Smooth muscle cell of the brain vasculature (primary cell): ENCODE results near the gene ACBD6.

Source experiments
- DNase-seq: peaks from one replicate; pipeline ENCODE4 v3.0.0-alpha.2; 2012; ENCODE audit warnings: low read depth, low spot score

Gene ACBD6

GRCh38 chr1:180256341-180257027, 245.9 kb downstream of the ACBD6 start:
- no peak for DNase-seq

- DNase-seq = no peak
These were observed 246.6 kb downstream of the ACBD6 start for GRCh38 chr1:180255536-180256340.

GRCh38 chr1:180254854-180255253, 247.5 kb downstream of the ACBD6 start:
- DNase-seq = no peak

DNA sequence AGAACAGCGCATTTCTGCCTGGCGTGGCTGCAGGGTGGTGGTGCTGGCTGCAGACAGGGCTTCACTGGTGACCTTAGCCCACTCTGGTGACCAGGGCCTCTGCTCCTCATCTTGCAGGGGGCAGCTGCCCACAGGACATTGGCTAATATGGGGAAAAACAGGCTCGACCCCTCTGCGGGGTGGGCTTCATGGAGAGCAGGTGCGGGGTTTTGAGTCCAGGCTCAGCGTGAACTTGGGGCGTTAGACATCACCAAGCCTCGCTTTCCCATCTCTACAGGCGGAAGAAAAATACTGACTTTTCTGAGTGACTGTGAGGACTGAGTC, 247.9 kb downstream of the ACBD6 start:
- no peak for DNase-seq

GRCh38 chr1:180253585-180254495, 248.5 kb downstream of the ACBD6 start:
- no peak for DNase-seq

GRCh38 chr1:180252638-180253536, 249.5 kb downstream of the ACBD6 start:
- DNase-seq = no peak

GRCh38 chr1:180251526-180252305, 250.7 kb downstream of the ACBD6 start:
- DNase-seq = no peak

DNA sequence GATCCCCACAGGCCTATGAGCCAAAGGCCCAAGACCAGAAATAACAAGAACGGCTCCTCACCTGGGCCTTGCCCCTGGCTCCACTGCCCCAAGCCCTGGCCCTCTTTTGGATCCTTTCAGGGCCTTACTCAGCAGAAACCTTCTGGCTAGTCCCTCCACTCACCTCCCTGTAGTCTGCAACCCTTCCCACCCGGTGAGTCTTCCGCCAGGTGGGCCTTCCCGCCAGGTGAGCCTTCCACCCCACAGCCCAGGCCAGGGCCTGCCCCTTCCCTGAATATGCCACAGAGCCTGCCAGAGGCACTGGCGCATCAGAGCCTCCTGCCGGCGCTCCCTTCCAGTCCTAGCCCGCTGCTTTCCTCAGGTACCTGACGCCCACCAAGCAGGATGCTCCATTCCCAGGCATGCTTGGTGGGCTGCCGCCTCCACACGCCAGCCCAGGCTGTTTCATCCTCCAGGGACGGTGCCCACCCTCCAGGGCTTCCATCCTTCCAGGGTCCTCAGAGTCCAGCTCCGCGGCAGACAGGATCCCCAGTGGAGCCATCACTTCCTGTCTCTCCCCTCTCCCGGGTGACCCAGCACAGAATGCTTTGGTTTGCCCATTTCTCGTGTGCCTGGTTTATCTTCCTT, 251.4 kb downstream of the ACBD6 start:
- no peak for DNase-seq

GRCh38 chr1:180250499-180250770, 251.9 kb downstream of the ACBD6 start:
- no peak for DNase-seq

GRCh38 chr1:180249725-180250498, 252.5 kb downstream of the ACBD6 start:
- DNase-seq = no peak

- DNase-seq = no peak
These were observed 253.4 kb downstream of the ACBD6 start for GRCh38 chr1:180248731-180249681.

GRCh38 chr1:180248176-180248575, 254.2 kb downstream of the ACBD6 start:
- no peak for DNase-seq

- no peak for DNase-seq
These were observed 254.8 kb downstream of the ACBD6 start for GRCh38 chr1:180247580-180247979.

GRCh38 chr1:180247061-180247460, 255.3 kb downstream of the ACBD6 start:
- no peak for DNase-seq

GRCh38 chr1:180246579-180246978, 255.8 kb downstream of the ACBD6 start:
- no peak for DNase-seq

- DNase-seq = no peak
These were observed 257.5 kb downstream of the ACBD6 start for GRCh38 chr1:180244840-180245239.

GRCh38 chr1:180243517-180244221, 258.7 kb downstream of the ACBD6 start:
- no peak for DNase-seq
